DND-41 (cell line): ENCODE measurements around the gene TREX2.

Source experiments
- CTCF ChIP-seq: IDR thresholded peaks from 2 replicates; pipeline ENCODE4 v1.5.1; 2012; ENCODE audit warnings: borderline replicate concordance, low read length, moderate library complexity, mild to moderate bottlenecking; ENCODE audit not compliant: poor library complexity, severe bottlenecking; ENCODE audit errors: extremely low read depth
- EZH2 ChIP-seq: IDR thresholded peaks from 3 replicates; pipeline ENCODE4 v1.6.1; 2012; ENCODE audit warnings: borderline replicate concordance, low read depth, mild to moderate bottlenecking, moderate library complexity, low read length, inconsistent platforms; ENCODE audit not compliant: severe bottlenecking

GRCh38 chrX:153441981-153442380, 3.9 kb downstream of the TREX2 start:
- TF ChIP-seq CTCF: no peak
- no peak for TF ChIP-seq EZH2
